HG03342 (cell line): Measurements from ENCODE around the gene SUPT3H.

Source experiments
- ATAC-seq: cut with Tn5 transposase; IDR thresholded peaks from one replicate; pipeline ENCODE4 v1.9.1; 2021; ENCODE audit warnings: mild to moderate bottlenecking, moderate library complexity; ENCODE audit not compliant: unreplicated experiment

The SUPT3H gene

GRCh38 chr6:44806656-44807055 is 571.1 kb downstream of the SUPT3H start:
- no peak for ATAC-seq

GRCh38 chr6:44805238-44805846 is 572.4 kb downstream of the SUPT3H start:
- no peak for ATAC-seq

- no peak for ATAC-seq
These were observed 573.1 kb downstream of the SUPT3H start for GRCh38 chr6:44804546-44805159.

DNA sequence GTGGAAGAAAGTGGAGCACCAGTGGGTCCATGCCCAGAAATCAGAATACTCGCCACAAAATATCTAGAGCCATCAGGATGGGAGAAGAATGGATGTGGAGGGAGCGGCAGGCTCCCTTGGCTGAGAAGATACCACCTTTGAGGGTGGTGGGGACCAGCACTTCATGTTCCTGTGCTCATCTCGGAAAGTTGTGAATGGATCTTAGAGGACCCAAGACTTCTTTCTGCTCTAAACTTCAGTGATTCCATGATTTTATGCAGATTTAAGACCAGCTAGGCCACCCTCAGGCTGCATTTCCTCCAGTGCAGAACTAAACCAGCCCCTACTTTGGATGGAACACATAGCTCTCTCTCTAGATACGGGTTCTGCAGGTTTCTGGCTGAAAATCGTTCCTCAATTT is 573.7 kb downstream of the SUPT3H start:
- ATAC-seq: no peak

- ATAC-seq: no peak
These were observed 576.7 kb downstream of the SUPT3H start for GRCh38 chr6:44800784-44801592.

DNA sequence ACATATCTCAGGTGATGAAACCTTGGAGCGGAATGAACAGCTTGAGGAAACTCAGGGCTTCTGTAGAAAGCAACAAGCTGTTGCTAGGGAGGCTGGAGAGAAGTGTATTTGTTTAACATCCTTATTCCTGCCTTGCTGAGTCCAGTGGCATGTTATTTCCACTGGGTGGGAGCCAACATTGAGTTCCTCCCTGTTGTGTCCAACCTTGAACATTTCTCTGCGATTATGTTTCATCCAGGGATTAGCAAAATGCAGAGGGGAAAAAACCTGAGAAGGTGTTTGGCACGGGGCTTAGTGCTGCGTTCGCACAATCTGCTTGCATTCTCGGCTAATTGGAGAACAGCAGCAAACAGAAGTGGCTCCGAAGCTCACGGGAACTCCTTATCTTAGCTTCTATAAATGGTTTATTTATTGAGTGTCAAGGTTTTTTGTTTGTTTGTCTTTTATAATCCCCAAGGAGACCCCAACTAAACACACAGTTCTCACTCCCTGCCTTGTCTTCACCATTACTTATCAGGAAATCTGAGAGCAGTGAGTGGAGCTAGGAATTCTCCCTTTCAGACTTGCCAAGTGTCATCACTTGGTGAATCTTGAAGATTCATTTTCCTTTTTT is 577.5 kb downstream of the SUPT3H start:
- ATAC-seq: no peak

GRCh38 chr6:44797746-44798145 is 580.0 kb downstream of the SUPT3H start:
- no peak for ATAC-seq

GRCh38 chr6:44795326-44795725 is 582.4 kb downstream of the SUPT3H start:
- ATAC-seq: no peak

DNA sequence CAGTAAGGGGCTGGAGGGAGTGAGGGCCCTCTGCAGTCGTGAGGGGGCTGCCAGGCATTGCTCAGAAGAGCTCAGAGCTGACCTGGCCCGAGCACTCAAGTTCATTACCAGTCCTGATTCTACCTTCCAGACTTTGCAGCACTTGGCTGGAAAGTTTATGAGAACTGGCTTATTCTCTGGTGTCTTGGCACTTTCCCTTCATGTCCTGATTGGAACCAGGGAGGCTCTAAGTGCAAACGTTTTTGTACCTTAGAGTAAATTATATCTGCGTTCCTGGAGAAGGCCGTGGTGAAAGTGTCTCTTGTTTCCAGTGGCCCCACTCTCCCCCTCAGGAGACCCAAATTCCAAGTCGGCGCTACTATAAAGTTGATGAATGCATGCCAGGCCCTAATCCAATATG is 587.9 kb downstream of the SUPT3H start:
- no peak for ATAC-seq

- no peak for ATAC-seq
These were observed 588.7 kb downstream of the SUPT3H start for GRCh38 chr6:44789061-44789460.

DNA sequence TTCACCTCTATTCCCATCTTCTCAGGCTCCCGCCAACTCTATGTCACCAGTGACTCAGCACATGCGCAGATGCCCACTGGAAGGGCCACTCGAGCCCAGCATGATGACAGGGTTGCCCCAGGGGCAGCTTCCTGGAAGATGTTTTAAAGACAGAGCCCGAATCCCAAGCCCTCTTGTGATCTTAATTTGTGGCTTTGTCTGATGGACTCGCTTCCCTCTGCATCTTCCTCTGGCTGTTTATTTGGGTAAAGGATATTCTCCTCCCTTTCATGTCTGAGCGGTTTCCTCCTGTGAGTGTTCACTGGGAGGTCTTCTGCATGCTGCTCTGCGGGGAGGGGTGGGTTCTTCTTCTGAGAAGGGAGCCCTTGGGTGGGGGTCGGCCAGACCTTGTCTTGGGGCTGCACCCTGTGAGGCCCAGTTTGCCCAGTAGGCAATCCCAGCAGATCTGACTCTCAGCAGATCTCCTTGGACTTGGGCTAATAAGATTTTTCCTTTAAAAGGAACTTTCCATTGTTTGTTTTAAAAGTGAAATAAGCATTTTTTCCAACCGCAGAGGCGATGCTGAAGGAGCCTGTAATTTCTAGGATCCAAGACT is 589.2 kb downstream of the SUPT3H start:
- ATAC-seq: no peak

DNA sequence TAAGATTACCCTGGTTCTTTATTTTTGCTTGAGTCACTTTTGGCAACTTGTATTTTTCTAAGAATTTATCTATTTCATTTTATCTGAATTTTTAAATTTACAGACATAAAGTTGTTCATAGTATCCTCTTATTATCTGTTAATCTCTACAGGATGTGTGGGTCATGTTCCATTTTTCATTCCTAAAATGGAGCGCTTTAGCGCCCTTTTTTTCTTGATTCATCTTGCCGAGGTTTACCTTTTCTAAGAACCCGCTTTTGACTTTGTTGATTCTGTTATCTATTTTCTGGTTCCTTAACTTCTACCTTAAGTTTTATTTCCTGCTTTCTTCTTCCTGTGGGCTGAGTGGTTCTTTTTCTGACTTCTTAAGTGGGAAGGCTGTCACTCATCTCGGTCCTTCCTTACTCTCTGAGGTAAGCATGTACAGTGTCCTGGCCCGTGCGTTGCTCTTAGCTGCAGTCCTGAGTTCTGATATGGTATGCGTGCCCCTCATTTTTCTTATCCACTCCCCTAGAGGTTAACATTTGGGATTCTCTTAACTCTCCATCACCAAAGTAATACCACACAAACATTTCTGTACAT is 590.4 kb downstream of the SUPT3H start:
- no peak for ATAC-seq

- ATAC-seq: no peak
These were observed 592.6 kb downstream of the SUPT3H start for GRCh38 chr6:44785130-44785529.

- ATAC-seq: no peak
These were observed 593.5 kb downstream of the SUPT3H start for GRCh38 chr6:44784195-44784594.

DNA sequence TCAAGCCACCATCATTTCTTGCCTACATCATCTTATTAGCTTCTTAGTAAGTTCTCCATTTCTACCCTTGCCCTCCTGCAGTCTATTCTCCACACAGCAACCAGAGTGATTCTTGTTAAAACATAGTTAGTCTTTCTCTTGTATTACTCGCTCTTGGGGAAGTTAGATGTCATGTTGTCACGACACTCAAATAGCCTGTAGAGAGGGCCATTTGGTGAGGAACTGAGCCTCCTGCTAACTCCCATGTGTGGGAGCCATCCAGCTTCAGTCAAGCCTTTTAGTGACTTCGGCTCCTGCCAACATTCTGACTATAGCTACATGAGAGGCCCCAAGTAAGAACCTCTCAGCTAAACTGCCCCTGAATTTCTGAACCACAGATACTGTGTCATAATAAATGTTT is 594.8 kb downstream of the SUPT3H start:
- ATAC-seq: no peak

DNA sequence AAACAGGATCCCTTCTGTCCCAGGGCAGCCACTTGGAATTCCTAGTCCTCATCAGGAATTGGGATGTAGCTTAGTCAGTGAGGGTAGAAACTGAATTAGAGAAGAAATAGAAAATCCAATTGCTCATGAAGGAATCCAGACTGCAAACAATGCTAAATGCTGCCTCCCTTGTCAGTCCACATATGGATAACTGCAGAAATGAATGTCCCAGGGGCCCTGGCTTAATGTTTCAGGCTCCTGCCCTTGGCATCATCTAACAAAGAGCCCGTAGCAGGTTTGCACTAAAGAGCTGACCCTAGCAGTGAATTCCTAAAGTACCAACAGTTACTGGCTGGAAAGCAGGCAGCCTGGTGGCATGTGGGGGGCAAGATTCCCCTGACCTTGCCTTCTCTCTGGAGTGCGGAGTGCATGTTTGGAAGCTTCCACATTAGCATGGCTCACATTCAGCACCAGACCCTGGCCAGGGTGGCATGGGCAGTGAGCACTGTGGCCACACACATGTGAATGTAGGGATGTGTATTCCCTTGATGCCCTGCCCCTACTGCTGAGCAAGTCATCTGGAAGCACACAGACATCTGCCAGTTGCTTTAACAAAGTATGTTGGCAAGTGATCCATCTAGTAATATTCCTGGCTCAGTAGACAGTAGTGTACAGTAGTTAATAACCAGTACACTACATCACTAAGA is 595.7 kb downstream of the SUPT3H start:
- no peak for ATAC-seq

DNA sequence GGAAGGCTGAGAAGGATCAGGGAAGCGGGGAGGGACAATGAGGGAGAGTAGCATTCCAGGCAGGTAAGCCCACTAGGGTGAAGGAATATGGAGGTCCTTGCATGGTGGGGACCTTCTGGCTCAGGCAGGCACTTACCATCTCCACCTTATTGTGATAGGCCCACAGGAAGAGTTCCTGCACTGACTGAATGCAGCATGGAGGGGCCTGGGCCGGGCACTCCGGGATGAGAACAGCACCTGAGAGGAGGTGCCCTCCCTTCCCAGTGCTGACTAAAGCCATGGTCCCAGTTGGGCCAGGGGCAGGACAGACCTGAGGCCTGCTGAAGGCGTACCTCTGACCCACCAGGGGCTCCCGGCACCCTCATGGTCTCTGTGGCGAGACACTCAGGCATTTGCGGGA is 597.6 kb downstream of the SUPT3H start:
- no peak for ATAC-seq

GRCh38 chr6:44779130-44779826 is 598.5 kb downstream of the SUPT3H start:
- no peak for ATAC-seq
